H9 (cell line): ENCODE measurements around the gene DELE1. TPM values are rescaled to one million over a fixed set of nuclear protein-coding genes. Genes with fewer than 3 reads are reported as not detected.

Experiments used
- DNase-seq: peaks from one replicate; pipeline ENCODE4 v3.0.0-alpha.2; 2017
- H2AFZ ChIP-seq: one replicate; pipeline ENCODE4 v1.6.1; 2013; ENCODE audit warnings: mild to moderate bottlenecking, low read length, control low read depth, moderate library complexity
- H2AK5ac ChIP-seq: 2 replicates; pipeline ENCODE4 v1.6.1; 2013; ENCODE audit warnings: low read length, control low read depth, mixed read lengths; ENCODE audit not compliant: insufficient read length
- H2BK120ac ChIP-seq: one replicate; pipeline ENCODE4 v1.6.1; 2013; ENCODE audit warnings: low read depth, mild to moderate bottlenecking, low read length, control low read depth, inconsistent platforms; ENCODE audit not compliant: poor library complexity, severe bottlenecking
- H2BK12ac ChIP-seq: 2 replicates; pipeline ENCODE4 v1.6.1; 2013; ENCODE audit warnings: low read length, control low read depth, mixed read lengths, low read depth; ENCODE audit not compliant: insufficient read length
- H2BK15ac ChIP-seq: 2 replicates; pipeline ENCODE4 v1.6.1; 2013; ENCODE audit warnings: low read depth, low read length, control low read depth
- H2BK20ac ChIP-seq: one replicate; pipeline ENCODE4 v1.6.1; 2013; ENCODE audit warnings: low read depth, mild to moderate bottlenecking, low read length, control low read depth, inconsistent platforms; ENCODE audit not compliant: poor library complexity, severe bottlenecking
- H2BK5ac ChIP-seq: 2 replicates; pipeline ENCODE4 v1.6.1; 2013; ENCODE audit warnings: low read length, control low read depth, mixed read lengths; ENCODE audit not compliant: insufficient read length
- H3K14ac ChIP-seq: 2 replicates; pipeline ENCODE4 v1.6.1; 2013; ENCODE audit warnings: low read length, control low read depth; ENCODE audit not compliant: insufficient read depth
- H3K18ac ChIP-seq: 2 replicates; pipeline ENCODE4 v1.6.1; 2013; ENCODE audit warnings: low read depth, mild to moderate bottlenecking, mixed read lengths, low read length, control low read depth; ENCODE audit not compliant: insufficient read length
- H3K23ac ChIP-seq: 2 replicates; pipeline ENCODE4 v1.6.1; 2013; ENCODE audit warnings: low read length, control low read depth, mixed read lengths, low read depth; ENCODE audit not compliant: insufficient read length
- H3K23me2 ChIP-seq: 2 replicates; pipeline ENCODE4 v1.6.1; 2013; ENCODE audit warnings: low read depth, mild to moderate bottlenecking, mixed read lengths, low read length, control low read depth; ENCODE audit not compliant: insufficient read length, poor library complexity, severe bottlenecking
- H3K27ac ChIP-seq: 2 replicates; pipeline ENCODE4 v1.5.1; 2013; ENCODE audit warnings: low read length, control low read depth, mixed read lengths, low read depth; ENCODE audit not compliant: insufficient read length
- H3K27me3 ChIP-seq: 2 replicates; pipeline ENCODE4 v1.6.1; 2013; ENCODE audit warnings: low read length, control low read depth, inconsistent platforms; ENCODE audit not compliant: insufficient read depth
- H3K4ac ChIP-seq: 2 replicates; pipeline ENCODE4 v1.6.1; 2013; ENCODE audit warnings: low read depth, mild to moderate bottlenecking, control low read depth, inconsistent platforms, low read length, moderate library complexity
- H3K4me1 ChIP-seq: 2 replicates; pipeline ENCODE4 v1.6.1; 2013; ENCODE audit warnings: low read length, control low read depth, inconsistent platforms; ENCODE audit not compliant: insufficient read depth
- H3K4me2 ChIP-seq: 2 replicates; pipeline ENCODE4 v1.6.1; 2013; ENCODE audit warnings: low read length, control low read depth, mixed read lengths; ENCODE audit not compliant: insufficient read length, insufficient read depth
- H3K56ac ChIP-seq: 2 replicates; pipeline ENCODE4 v1.6.1; 2013; ENCODE audit warnings: low read depth, mild to moderate bottlenecking, mixed read lengths, low read length, control low read depth; ENCODE audit not compliant: insufficient read length
- H3K79me1 ChIP-seq: 2 replicates; pipeline ENCODE4 v1.6.1; 2013; ENCODE audit warnings: low read depth, mild to moderate bottlenecking, moderate library complexity, low read length, control low read depth, inconsistent platforms; ENCODE audit not compliant: insufficient read depth, poor library complexity, severe bottlenecking
- H3K79me2 ChIP-seq: 2 replicates; pipeline ENCODE4 v1.6.1; 2013; ENCODE audit warnings: low read length, control low read depth, inconsistent platforms; ENCODE audit not compliant: insufficient read depth
- H3K9ac ChIP-seq: 2 replicates; pipeline ENCODE4 v1.6.1; 2013; ENCODE audit warnings: low read length, control low read depth, mixed read lengths; ENCODE audit not compliant: insufficient read length; ENCODE audit errors: extremely low read depth
- H3K9me3 ChIP-seq: one replicate; pipeline ENCODE4 v1.6.1; 2013; ENCODE audit warnings: low read depth, low read length, inconsistent platforms; ENCODE audit not compliant: control insufficient read depth
- H3T11ph ChIP-seq: one replicate; pipeline ENCODE4 v1.6.1; 2013; ENCODE audit warnings: mild to moderate bottlenecking, low read length, control low read depth, inconsistent platforms
- H4K20me1 ChIP-seq: one replicate; pipeline ENCODE4 v1.6.1; 2013; ENCODE audit not compliant: control insufficient read depth, insufficient read length, insufficient read depth
- H4K5ac ChIP-seq: 2 replicates; pipeline ENCODE4 v1.6.1; 2013; ENCODE audit warnings: low read depth, mild to moderate bottlenecking, mixed read lengths, low read length, control low read depth; ENCODE audit not compliant: insufficient read length
- H4K8ac ChIP-seq: replicated peaks from 2 replicates; pipeline ENCODE4 v1.6.1; 2013; ENCODE audit warnings: low read length, control low read depth, mixed read lengths, low read depth; ENCODE audit not compliant: insufficient read length
- H4K91ac ChIP-seq: 2 replicates; pipeline ENCODE4 v1.6.1; 2013; ENCODE audit warnings: low read depth, mild to moderate bottlenecking, moderate library complexity, mixed read lengths, low read length, control low read depth; ENCODE audit not compliant: insufficient read length
- H3K27ac Mint-ChIP-seq, 3 experiments: 2 replicates in 2 of 3; 3 replicates in 1 of 3; pipeline ENCODE4 v1.8.0; 2020 to 2021; ENCODE audit warnings: mixed read lengths in 3 of 3, mild to moderate bottlenecking in 1 of 3, moderate library complexity in 1 of 3
- H3K27me3 Mint-ChIP-seq: 2 replicates; pipeline ENCODE4 v1.8.0; 2021; ENCODE audit warnings: low read depth, mild to moderate bottlenecking, moderate library complexity, mixed read lengths
- H3K36me3 Mint-ChIP-seq, 3 experiments: 2 replicates in 2 of 3; 3 replicates in 1 of 3; pipeline ENCODE4 v1.8.0; 2020 to 2021; ENCODE audit warnings: low read depth in 3 of 3, mixed read lengths in 3 of 3; ENCODE audit not compliant: insufficient read depth in 1 of 3
- H3K4me1 Mint-ChIP-seq, 2 experiments: 2 replicates each; pipeline ENCODE4 v1.8.0; 2020; ENCODE audit warnings: mixed read lengths in 2 of 2
- H3K4me3 Mint-ChIP-seq, 2 experiments: 2 replicates in 1 of 2; 3 replicates in 1 of 2; pipeline ENCODE4 v1.8.0; 2020 to 2021; ENCODE audit warnings: mild to moderate bottlenecking in 2 of 2, mixed read lengths in 2 of 2, moderate library complexity in 1 of 2
- H3K9me3 Mint-ChIP-seq, 2 experiments: 2 replicates in 1 of 2; 3 replicates in 1 of 2; pipeline ENCODE4 v1.8.0; 2020; ENCODE audit warnings: mild to moderate bottlenecking in 2 of 2, mixed read lengths in 2 of 2, moderate library complexity in 1 of 2
- WGBS: extraction: QIAGEN DNeasy Blood & Tissue Kit; methylation state at CpG from one replicate; pipeline ENCODE4 v1.1.7; 2013; ENCODE audit warnings: missing lambda C conversion rate, low lambda C conversion rate, mixed read lengths; ENCODE audit not compliant: insufficient read length; ENCODE audit errors: extremely low coverage; 5-methylcytosine and 5-hydroxymethylcytosine counted together
- total RNA-seq: library from RNA; stranded (reverse); gene quantifications from 2 replicates; pipeline ENCODE4 v1.2.1, GENCODE V29; 2021
- TF ChIP-seq, protein P1 (sequence below): fragments of 200-600 bp; sonication (generic); conservative IDR thresholded peaks from 3 replicates; pipeline ENCODE4 v1.8.0; 2021; ENCODE audit warnings: antibody characterized with exemption, mild to moderate bottlenecking

Gene DELE1
- total RNA-seq, 1 experiment from 2014 or later = 75.3 TPM

DNA sequence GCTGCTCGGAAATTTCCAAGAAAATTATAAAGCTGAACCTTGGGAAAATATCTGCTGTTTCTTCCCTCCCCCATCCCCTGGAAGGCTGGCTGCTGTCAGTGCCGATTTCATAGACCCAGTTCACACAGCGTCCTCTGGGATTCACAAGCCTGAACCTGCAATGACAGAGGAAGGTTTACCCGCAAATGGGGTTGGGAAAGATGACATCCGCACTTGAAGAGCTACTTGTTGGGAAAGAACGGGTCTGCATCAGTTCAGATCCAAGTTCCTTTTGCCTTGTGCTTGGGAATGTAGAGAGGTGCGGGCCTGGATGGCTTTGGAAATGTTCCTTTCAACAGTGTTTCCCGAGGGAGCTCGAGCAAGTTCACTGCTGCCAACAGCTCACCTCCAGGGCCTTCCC is 20.4 kb downstream of the DELE1 start:
- Mint-ChIP-seq H3K36me3 (peaks cover 0 to 11% (median 10%) of the 10 kb centered on the region in 3 experiments; a peak in 6 of 7 replicates), H3K4me1 (peaks cover 17 to 19% of the 10 kb centered on the region in 2 experiments), H3K9me3 (no peaks in the 10 kb centered on the region), H3K27ac (no peak overlapping the region), H3K4me3 (no peak overlapping the region), H3K27me3 (peaks cover 10% of the 10 kb centered on the region)
- H4K91ac ChIP-seq = no peak overlapping the region
- no peak overlapping the region for H3K14ac ChIP-seq
- no peak overlapping the region for H3K4ac ChIP-seq
- no peak overlapping the region for H3K18ac ChIP-seq
- no peak overlapping the region for H3K9ac ChIP-seq
- no peak overlapping the region for H2BK15ac ChIP-seq
- no peak overlapping the region for H2BK20ac ChIP-seq
- H4K5ac ChIP-seq = no peak overlapping the region
- DNase-seq = no peak
- H2BK12ac ChIP-seq = no peak overlapping the region
- H3K79me2 ChIP-seq = no peaks in the 10 kb centered on the region
- no peak overlapping the region for H2AFZ ChIP-seq
- no peaks in the 10 kb centered on the region for H3K9me3 ChIP-seq
- H3T11ph ChIP-seq = no peak overlapping the region
- no CpG with 5 or more reads among the region's 9 CpGs for WGBS
- H3K23me2 ChIP-seq = no peaks in the 10 kb centered on the region
- no peak overlapping the region for H2AK5ac ChIP-seq
- no peak overlapping the region for H2BK120ac ChIP-seq
- no peak overlapping the region for H3K27ac ChIP-seq
- no peak overlapping the region for H4K8ac ChIP-seq
- no peaks in the 10 kb centered on the region for H3K79me1 ChIP-seq
- H4K20me1 ChIP-seq = no peaks in the 10 kb centered on the region
- H2BK5ac ChIP-seq = no peak overlapping the region
- no peak overlapping the region for H3K4me2 ChIP-seq
- H3K23ac ChIP-seq = no peak overlapping the region
- H3K56ac ChIP-seq = no peak overlapping the region
- no peaks in the 10 kb centered on the region for H3K4me1 ChIP-seq
- TF ChIP-seq, protein P1, sequence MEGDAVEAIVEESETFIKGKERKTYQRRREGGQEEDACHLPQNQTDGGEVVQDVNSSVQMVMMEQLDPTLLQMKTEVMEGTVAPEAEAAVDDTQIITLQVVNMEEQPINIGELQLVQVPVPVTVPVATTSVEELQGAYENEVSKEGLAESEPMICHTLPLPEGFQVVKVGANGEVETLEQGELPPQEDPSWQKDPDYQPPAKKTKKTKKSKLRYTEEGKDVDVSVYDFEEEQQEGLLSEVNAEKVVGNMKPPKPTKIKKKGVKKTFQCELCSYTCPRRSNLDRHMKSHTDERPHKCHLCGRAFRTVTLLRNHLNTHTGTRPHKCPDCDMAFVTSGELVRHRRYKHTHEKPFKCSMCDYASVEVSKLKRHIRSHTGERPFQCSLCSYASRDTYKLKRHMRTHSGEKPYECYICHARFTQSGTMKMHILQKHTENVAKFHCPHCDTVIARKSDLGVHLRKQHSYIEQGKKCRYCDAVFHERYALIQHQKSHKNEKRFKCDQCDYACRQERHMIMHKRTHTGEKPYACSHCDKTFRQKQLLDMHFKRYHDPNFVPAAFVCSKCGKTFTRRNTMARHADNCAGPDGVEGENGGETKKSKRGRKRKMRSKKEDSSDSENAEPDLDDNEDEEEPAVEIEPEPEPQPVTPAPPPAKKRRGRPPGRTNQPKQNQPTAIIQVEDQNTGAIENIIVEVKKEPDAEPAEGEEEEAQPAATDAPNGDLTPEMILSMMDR = no peak
- no peaks in the 10 kb centered on the region for H3K27me3 ChIP-seq
